GM19468 (cell line): ENCODE measurements around the gene KCP.

ENCODE experiments used
- ATAC-seq: cut with Tn5 transposase; IDR thresholded peaks from one replicate; pipeline ENCODE4 v1.9.1; 2021; ENCODE audit warnings: mild to moderate bottlenecking, moderate library complexity, moderate number of reproducible peaks; ENCODE audit not compliant: unreplicated experiment; ENCODE audit errors: extremely low read depth

Gene KCP

DNA sequence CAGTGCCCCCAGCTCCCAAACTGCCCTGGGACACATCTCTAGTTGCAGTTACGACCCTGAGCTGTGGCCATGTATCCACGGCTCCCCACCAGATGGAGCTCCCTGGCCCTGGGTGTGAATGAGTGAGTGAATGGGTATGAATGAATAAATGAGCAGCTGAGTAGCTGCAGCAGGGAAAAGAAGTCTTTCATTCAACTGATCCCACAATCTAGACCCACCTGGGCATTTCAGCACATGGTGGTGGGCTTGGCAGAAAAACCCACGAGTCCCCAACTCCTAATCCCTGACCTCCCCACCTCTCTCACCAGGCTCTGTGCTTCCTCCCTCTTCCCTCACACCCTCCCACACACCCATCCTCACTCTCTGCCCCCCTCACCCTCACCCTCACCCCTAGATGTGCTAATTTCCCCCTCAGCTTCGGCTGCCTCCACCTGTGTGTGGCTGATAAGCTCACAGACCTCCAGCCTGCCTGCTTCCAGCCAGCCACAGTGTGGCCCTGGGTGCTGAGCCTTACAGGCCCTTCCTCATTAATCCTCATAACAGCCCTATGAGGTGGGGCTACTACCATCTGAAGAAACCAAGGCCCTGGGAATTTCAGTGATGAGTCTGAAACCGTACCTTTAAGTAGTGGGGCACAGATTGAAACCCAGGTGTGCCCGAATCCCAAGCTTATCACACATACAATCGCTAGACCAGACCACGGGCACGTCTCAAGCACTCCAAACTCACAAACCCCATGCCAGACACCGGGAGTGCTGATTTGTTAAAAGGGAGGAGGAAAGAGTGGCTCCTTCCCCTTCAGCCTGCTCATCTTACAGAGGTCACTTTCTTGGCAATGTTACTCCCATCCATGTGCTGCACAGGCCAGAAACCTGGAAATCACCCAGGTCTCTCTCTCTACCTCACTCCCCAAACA lies 50.1 kb downstream of the KCP start:
- ATAC-seq = no peak

DNA sequence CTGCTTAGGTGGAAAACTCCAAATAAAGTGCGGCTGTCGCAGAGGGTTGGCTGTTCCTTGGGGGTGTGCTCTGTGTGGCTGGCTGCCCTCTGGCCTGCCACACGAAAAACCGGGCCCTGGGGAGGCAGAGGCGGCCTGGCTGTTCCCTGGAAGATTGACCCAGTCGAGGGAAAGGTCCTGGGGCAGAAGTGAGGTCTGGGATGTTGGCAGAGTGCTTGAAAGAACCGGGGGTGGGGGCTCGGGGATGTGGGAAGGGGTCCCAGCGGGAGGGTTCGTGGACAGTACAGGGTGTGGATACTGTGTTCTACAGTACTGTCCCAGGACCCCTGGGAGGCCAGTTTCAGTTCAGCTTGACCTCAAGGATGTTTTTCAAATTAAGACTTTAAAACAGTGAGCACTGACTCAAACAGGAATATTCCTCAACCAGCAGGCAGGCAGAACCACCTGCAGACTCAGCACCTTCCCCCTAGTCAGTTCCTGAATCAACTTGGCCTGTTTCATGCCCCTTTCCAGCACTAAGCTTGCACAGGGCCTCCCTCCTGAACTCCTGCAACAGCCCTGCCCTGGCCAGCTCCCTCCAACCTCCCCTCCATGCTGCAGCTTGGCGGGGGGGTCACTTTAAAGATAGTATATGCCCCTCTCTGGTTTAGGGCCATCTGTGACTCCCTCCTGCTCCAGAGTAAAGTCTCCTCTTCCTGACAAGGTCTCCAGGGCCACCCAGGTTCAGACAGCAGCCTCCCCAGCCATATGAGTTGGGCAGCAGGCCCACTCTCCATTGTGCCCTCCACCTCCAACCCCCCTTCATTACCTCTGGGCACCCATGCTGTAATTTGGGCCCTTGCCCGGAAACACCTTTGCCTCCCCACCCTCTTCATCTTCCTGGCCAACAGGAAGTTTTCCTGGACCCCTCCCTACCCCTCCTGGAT lies 51.0 kb downstream of the KCP start:
- ATAC-seq = no peak

DNA sequence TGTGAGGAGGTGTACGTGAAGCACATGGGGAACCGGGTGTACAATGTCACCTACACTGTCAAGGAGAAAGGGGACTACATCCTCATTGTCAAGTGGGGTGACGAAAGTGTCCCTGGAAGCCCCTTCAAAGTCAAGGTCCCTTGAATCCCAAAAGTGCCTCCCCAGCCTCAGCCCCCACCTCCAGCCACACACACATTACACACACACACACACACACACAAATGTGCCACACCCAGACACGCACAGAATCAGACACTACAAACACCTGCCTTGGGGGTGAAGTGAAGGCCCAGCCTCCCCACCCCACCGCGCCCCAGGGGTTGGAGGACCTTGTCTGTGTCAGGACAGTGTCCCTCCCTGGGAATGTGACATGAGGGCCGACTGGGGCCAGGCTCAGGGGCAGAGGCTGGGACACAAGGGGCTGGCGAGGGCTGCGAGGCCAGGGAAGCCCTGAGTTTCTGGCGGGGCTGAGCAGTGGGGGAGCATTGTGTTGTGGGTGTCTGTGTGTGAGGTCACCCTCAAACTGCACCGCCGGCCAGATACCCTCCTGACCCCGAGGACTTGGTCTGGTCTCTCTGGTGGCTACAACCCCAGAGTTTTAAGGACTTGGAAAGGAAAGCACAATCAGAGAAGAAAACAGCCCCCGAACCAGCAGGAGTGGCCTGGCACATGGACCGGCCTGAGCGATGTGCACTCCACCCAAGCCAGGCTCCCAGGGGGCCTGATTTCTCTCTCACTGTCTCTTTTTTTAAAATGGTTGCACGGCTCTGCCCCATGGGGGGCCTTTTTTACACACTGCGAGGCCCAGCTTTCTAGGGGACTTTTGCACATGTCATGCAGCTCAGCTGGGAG lies 51.9 kb downstream of the KCP start:
- ATAC-seq = no peak

DNA sequence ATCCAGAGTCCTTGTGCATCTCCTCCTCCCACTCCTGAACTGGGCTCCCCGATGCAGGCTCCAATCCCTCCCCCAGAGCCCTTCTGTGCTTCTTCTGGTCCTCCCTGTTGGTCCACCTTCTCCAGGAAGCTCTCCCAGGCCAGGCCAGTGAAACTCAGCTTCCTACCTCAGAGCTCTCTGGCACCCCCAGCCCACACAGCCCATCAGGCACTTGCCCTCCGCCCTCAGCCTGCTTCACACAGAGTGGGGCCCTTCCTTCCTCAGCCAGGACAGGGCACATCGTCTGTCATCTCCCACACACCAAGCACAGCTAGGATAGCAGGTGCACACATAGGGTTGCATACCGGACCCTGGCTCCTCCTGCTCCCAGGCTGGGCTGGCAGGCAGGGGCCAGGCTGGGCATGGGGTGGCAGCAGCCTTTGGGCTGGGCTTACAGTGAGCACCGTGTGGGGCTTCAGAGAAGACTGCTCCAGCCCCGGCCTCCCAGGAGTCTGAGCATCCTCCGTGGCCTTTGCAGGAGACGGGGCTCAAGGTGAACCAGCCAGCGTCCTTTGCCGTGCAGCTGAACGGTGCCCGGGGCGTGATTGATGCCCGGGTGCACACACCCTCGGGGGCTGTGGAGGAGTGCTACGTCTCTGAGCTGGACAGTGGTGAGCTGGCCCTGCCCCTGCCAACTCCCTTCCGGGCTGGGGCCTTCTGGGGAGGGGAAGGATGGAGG lies 54.3 kb downstream of the KCP start:
- no peak for ATAC-seq

DNA sequence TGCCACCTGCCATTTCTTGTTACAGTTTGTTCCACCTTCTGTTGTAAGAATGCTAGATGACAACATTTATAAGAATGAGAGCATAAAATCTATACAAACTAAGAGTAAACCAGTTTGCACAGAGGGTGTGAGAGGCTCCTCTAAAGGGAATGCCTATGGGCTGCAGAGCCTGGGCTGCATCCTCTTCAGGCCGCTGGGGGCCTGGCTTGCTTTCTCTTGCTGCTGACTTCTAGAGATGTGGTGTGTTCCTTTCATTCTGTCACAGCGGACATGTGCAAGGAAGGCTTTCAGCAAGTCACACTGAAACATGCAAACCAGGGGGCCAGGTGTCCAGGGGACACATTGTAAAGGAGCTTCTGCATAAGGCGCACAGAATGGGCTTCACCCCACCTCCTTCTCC lies 55.0 kb downstream of the KCP start:
- ATAC-seq = no peak

DNA sequence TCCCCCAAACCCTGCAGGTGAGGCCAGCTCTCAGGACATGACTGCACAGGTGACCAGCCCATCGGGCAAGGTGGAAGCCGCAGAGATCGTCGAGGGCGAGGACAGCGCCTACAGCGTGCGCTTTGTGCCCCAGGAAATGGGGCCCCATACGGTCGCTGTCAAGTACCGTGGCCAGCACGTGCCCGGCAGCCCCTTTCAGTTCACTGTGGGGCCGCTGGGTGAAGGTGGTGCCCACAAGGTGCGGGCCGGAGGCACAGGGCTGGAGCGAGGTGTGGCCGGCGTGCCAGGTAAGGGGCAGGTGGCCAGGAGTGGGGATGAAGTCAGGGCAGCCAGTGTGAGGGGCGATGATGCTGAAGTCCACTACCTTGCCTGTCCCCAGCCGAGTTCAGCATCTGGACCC lies 56.1 kb downstream of the KCP start:
- no peak for ATAC-seq

DNA sequence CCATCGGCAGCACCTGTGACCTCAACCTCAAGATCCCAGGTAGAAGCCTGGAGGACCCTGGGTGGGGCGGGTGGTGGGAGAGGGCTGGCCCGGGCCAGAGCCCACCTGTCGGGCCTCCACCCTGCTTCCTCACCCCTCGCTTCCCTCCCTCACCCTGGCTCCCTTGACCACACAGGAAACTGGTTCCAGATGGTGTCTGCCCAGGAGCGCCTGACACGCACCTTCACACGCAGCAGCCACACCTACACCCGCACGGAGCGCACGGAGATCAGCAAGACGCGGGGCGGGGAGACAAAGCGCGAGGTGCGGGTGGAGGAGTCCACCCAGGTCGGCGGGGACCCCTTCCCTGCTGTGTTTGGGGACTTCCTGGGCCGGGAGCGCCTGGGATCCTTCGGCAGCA lies 56.7 kb downstream of the KCP start:
- ATAC-seq = no peak

DNA sequence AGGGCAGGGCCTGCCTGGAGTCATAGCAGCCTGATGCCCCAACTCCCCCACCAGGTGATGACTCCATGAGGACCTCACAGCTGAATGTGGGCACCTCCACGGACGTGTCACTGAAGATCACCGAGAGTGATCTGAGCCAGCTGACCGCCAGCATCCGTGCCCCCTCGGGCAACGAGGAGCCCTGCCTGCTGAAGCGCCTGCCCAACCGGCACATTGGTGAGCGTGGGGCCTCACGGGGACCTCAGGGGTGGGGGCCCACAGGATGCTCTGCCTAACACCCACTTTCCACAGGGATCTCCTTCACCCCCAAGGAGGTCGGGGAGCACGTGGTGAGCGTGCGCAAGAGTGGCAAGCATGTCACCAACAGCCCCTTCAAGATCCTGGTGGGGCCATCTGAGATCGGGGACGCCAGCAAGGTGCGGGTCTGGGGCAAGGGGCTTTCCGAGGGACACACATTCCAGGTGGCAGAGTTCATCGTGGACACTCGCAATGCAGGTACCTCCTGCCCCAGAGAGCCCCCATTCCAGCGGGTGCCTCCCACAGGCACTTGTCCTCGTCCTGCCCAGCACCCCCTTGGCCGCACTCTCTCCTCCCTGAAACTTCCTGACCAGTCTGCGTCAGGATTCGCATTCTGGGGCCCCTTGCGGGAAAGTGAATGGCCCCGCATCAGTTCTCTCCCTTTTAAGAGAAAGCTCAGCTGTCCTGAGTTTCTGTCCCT lies 57.8 kb downstream of the KCP start:
- no peak for ATAC-seq

DNA sequence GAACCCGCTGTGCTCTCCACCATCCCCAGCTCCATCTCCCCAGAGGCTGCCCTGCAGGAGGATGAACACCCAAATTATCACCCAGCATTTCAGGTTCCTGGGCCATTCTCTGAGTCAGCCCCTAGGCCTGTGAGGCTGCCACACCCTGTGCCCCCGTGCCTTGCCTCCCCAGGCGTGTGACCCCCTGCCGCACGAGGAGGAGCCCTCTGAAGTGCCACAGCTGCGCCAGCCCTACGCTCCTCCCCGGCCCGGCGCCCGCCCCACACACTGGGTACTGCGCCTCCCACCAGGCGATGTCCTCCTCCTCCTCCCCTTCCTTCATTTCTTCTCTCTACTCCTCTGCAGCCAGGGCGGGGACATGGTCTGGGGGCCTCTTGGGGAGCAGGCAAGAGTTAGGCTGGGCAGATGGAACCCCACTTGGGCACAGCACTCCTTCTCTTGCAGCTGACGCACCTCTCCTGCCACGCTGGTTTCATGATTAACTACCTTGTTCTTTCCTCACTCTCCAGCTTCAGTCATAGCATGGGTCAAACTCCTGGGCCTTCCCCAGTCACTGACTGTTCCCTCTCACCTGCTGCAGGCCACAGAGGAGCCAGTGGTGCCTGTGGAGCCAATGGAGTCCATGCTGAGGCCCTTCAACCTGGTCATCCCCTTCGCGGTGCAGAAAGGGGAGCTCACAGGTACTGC lies 60.6 kb downstream of the KCP start:
- no peak for ATAC-seq

DNA sequence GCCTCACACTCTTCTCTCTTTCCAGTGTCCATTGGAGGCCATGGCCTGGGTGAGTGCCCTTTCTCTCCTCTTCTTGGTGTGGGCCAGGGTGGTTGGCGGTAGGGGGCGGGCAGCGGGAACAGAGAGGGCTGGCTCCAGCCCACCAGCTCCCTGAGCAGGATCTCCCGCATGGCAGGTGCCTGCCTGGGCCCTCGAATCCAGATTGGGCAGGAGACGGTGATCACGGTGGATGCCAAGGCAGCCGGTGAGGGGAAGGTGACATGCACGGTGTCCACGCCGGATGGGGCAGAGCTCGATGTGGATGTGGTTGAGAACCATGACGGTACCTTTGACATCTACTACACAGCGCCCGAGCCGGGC lies 61.4 kb downstream of the KCP start:
- no peak for ATAC-seq

DNA sequence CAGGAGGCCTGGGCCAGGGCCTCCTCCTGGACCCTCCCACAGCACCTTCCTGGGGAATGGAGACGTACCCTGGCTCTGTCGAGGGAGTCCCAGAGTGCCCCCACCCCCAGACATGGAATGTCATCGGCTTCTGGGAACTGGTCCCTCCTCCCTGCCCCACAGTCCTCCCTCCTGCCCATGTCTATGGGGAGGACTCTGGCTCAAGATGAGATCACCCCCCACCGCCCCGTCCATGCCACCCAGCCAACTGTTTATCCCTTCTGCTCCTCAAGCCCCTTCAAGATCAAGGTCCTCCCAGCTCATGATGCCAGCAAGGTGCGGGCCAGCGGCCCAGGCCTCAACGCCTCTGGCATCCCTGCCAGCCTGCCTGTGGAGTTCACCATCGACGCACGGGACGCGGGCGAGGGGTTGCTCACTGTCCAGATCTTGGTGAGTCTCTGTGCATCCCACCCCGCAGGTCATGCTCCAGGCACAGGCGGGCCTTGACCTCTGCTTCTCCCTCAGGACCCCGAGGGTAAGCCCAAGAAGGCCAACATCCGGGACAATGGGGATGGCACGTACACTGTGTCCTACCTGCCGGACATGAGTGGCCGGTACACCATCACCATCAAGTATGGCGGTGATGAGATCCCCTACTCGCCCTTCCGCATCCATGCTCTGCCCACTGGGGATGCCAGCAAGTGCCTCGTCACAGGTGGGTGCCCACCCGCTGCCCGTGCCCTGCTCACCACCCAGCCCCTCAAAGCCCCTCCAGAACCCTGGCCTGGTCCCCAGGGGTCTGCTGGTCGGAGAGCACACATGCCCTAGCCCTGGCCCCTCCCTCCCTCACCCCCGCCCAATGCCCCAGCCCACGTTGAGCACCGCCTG lies 62.0 kb downstream of the KCP start:
- ATAC-seq = no peak

DNA sequence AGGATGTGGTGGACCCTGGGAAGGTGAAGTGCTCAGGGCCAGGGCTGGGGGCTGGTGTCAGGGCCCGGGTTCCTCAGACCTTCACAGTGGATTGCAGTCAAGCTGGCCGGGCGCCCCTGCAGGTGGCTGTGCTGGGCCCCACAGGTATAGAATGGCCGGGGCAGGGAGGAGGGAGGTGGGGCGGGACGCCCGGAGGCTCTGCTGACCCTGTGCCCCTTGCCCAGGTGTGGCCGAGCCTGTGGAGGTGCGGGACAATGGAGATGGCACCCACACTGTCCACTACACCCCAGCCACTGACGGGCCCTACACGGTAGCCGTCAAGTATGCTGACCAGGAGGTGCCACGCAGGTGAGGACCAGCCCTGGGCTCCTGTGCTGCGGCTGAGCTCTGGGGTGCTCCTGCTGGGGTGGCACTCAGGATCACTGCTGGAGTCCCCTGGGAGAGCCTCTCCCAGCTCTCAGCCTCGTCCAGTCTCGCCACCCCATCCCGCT lies 62.7 kb downstream of the KCP start:
- no peak for ATAC-seq

DNA sequence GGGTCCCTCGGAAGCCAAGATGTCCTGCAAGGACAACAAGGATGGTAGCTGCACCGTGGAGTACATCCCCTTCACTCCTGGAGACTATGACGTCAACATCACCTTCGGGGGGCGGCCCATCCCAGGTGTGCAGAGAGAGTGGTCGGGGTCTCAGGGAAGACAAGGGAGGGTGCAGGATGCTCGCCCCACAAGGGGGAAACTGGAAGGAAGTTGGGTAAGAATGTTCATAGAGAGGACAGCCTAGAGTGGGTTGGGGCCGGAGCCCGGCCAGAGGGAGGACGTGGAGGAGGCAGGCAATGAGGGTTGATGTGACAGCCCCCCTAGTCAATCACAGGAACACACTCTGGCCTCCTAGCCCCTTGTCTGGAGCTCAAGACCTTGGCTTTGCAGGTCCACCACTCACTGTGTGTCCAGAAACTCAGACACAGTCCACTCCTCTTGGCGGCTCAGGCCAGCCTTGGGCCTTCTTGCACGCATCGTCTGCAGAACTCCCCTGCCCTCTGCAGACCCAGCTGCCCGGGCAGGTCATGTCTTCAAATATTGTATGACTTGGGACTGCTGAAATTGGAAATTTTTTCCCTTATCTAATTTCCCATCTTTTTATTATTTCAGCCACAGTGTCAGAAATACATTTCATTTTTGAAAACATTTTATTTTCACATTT lies 63.6 kb downstream of the KCP start:
- no peak for ATAC-seq

DNA sequence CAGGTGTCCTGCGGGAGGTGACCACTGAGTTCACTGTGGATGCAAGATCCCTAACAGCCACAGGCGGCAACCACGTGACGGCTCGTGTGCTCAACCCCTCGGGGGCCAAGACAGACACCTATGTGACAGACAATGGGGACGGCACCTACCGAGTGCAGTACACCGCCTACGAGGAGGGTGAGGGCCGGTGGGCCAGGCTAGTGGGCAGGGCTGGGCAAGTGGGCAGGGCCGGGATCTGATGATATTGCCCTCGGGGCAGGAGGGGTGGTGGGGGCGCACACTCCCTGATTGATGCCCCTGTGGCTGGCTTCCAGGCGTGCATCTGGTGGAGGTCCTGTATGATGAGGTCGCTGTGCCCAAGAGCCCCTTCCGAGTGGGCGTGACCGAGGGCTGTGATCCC lies 64.5 kb downstream of the KCP start:
- ATAC-seq = no peak

DNA sequence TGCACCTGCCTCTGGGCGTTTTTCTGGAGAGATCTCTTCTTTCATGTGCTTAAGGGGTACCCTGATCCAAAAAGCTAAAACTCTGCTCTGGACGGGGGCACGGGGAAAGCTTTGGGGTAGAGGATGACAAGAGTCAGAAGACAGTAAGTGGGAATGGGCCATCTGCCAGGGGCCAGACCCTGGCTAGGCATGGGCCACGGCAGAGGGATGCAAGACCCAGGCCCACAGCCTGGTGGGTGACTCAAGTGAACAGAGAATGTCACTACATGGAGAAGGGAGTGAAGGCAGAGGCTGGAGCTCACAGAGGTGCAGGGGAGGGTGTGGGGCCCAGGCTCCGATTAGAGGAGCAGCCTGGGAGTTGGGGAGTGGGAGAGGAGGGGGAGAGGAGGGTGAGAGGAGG lies 65.0 kb downstream of the KCP start:
- no peak for ATAC-seq

DNA sequence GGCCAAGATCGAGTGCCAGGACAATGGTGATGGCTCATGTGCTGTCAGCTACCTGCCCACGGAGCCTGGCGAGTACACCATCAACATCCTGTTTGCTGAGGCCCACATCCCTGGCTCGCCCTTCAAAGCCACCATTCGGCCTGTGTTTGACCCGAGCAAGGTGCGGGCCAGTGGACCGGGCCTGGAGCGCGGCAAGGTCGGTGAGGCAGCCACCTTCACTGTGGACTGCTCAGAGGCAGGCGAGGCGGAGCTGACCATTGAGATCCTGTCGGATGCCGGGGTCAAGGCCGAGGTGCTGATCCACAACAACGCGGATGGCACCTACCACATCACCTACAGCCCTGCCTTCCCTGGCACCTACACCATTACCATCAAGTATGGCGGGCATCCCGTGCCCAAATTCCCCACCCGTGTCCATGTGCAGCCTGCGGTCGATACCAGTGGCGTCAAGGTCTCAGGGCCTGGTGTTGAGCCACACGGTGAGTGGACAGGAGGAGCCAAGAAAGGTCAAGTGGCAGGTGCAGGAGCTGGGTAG lies 65.7 kb downstream of the KCP start:
- no peak for ATAC-seq
